SJSA1 (cell line): ENCODE data around the gene NOL7. TPM values are rescaled to one million over a fixed set of nuclear protein-coding genes. Genes with fewer than 3 reads are reported as not detected.

Experiments
- DNase-seq, 2 experiments: peaks; one replicate each; pipeline ENCODE4 v3.0.0-alpha.2; 2015 to 2020; ENCODE audit warnings: low spot score in 2 of 2, low read depth in 1 of 2
- H3K27ac ChIP-seq: fragments of 250-450 bp; sonication (Bioruptor Pico); 2 replicates; pipeline ENCODE4 v1.5.1; 2020; ENCODE audit warnings: mild to moderate bottlenecking, moderate library complexity
- H3K27me3 ChIP-seq: fragments of 250-450 bp; sonication (Bioruptor Pico); replicated peaks from 2 replicates; pipeline ENCODE4 v1.5.1; 2020; ENCODE audit warnings: mild to moderate bottlenecking, moderate library complexity
- H3K36me3 ChIP-seq: fragments of 250-450 bp; sonication (Bioruptor Pico); 2 replicates; pipeline ENCODE4 v1.5.1; 2020; ENCODE audit warnings: mild to moderate bottlenecking
- H3K4me1 ChIP-seq: fragments of 250-450 bp; sonication (Bioruptor Pico); replicated peaks from 2 replicates; pipeline ENCODE4 v1.6.1; 2021; ENCODE audit warnings: mild to moderate bottlenecking
- H3K4me3 ChIP-seq: fragments of 250-450 bp; sonication (Bioruptor Pico); 2 replicates; pipeline ENCODE4 v1.5.1; 2020; ENCODE audit warnings: mild to moderate bottlenecking
- H3K9me3 ChIP-seq: fragments of 250-450 bp; sonication (Bioruptor Pico); replicated peaks from 2 replicates; pipeline ENCODE4 v1.5.1; 2020; ENCODE audit warnings: mild to moderate bottlenecking
- total RNA-seq: library from RNA; depleted of rRNA; stranded (reverse); fragments of >200 nt; shearing (Covaris generic); gene quantifications from 2 replicates; pipeline ENCODE4 v1.2.3, GENCODE V29; 2014

The NOL7 gene
- total RNA-seq, 1 experiment from 2014 or later, result 168 TPM

DNA sequence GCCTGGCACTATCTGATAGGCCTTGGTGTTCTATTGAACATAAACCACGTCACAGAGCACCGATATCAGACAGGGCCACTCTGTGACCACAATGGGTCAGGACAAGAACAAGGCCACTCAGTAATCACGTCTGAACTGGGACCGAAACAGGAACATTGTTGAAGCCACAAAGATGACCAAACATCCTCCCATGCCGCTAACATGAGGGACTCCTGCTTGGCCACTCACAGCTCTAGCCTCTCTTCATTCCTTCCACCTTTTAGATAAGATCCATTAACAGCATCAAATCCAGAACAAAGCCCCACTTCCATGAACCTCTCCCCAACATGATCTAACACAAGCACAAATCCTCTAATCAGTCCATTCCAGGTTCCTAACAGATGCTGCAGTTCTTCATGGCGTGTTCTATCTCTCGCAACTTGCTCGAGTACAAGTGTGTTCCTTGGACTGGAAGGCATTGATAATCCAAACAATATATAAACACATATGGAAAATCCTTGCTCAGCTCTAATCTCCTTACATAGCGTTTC lies 33.4 kb upstream of the NOL7 start:
- Histone ChIP-seq H3K4me3 (no peak overlapping the region), H3K36me3 (no peaks in the 10 kb centered on the region), H3K27ac (no peak overlapping the region), H3K27me3 (no peaks in the 10 kb centered on the region), H3K4me1 (no peaks in the 10 kb centered on the region), H3K9me3 (no peaks in the 10 kb centered on the region)
- DNase-seq, result no peak

GRCh38 chr6:13586603-13587542 lies 28.3 kb upstream of the NOL7 start:
- Histone ChIP-seq H3K9me3 (no peaks in the 10 kb centered on the region), H3K4me1 (no peaks in the 10 kb centered on the region), H3K36me3 (no peaks in the 10 kb centered on the region), H3K4me3 (no peak overlapping the region), H3K27ac (no peak overlapping the region), H3K27me3 (no peaks in the 10 kb centered on the region)
- no peak for DNase-seq

DNA sequence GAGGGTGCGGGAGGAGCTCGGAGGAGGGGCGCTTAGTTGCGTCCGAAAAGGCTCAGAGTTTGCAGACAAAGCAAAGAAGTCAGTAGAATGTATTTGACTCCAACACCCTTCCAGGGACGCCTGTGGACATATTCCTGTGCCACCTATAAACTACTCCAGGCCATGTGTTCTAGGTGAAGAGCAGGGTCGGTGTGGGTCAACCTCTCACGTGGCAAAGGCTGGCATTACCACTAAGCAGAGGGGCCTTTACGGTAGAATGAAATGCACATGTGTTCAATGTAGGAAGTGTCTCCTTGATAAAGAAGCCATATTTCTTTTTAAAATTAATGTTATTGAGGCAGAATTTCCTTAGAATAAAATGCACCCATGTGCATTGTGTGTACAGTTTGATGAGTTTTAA lies 25.3 kb upstream of the NOL7 start:
- no peak for DNase-seq
- Histone ChIP-seq H3K36me3 (no peaks in the 10 kb centered on the region), H3K27ac (no peak overlapping the region), H3K4me1 (no peaks in the 10 kb centered on the region), H3K9me3 (no peaks in the 10 kb centered on the region), H3K27me3 (no peaks in the 10 kb centered on the region), H3K4me3 (no peak overlapping the region)

DNA sequence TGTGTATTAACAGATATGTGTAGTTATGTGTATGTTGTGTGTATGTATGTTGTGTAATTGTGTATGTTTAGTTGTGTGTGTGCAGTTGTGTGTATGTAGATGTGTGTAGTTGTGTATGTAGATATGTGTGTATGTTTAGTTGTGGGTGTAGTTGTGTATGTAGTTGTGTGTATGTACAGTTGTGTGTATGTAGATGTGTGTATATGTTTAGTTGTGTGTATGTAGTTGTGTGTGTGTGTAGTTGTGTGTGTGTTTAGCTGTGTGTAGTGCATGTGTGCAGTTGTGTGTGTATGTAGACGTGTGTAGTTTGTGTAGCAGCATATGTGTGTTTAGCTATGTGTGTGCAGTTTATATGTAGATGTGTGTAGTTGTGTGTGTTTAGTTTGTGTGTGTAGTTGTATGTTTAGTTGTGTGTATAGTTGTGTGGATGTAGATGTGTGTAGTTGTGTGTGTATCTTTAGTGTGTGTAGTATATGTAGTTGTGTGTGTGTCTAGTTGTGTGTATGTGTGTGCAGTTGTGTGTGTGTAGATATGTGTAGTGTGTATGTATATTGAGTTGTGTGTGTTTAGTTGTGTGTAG lies 24.5 kb upstream of the NOL7 start:
- Histone ChIP-seq H3K36me3 (no peaks in the 10 kb centered on the region), H3K4me1 (no peaks in the 10 kb centered on the region), H3K9me3 (no peaks in the 10 kb centered on the region), H3K4me3 (no peak overlapping the region), H3K27ac (no peak overlapping the region), H3K27me3 (no peaks in the 10 kb centered on the region)
- DNase-seq, result no peak

- Histone ChIP-seq H3K4me1 (no peaks in the 10 kb centered on the region), H3K9me3 (no peaks in the 10 kb centered on the region), H3K27ac (no peak overlapping the region), H3K27me3 (no peaks in the 10 kb centered on the region), H3K4me3 (no peak overlapping the region), H3K36me3 (no peaks in the 10 kb centered on the region)
- DNase-seq, result no peak
These were observed 23.8 kb upstream of the NOL7 start for GRCh38 chr6:13591205-13591921.

DNA sequence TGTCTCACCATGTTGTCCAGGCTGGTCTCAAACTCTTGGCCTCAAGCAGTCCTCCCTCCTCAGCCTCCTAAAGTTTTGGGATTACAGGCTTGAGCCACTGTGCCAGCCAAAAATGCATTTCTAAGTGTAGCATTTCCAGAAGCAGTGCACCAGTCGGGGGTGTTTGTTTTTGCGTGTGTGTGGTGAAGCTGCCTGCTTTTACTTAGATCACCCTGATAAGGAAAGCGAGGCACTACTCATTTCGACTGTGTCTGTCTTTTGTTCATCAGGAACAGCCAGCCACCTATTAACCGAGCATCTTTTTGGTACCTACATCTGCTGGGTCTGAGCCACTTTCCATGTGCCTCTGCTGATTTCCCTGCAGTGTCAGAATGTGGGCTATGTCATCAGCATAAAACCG lies 22.0 kb upstream of the NOL7 start:
- Histone ChIP-seq H3K4me1 (no peaks in the 10 kb centered on the region), H3K9me3 (no peaks in the 10 kb centered on the region), H3K27me3 (no peaks in the 10 kb centered on the region), H3K27ac (no peak overlapping the region), H3K36me3 (no peaks in the 10 kb centered on the region), H3K4me3 (no peak overlapping the region)
- DNase-seq, result no peak

DNA sequence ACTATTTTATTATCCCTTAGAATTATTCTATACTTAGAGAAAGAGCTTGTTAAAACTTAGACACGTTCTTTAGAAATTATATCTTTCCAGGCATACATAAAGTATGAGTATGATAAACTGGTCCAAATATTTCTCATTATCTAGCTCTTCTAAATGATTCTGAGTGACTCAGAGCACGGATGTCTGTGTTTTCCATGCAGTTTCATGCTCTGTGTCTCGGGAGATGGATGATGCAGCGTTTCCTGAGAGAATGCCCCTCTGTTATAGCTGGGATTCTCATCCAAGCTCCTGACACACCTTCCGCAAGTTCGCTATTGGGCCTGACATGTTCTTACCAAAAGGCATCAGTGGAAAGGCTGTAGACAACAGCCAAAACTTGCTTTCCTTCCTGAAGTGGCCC lies 21.4 kb upstream of the NOL7 start:
- Histone ChIP-seq H3K9me3 (no peaks in the 10 kb centered on the region), H3K36me3 (no peaks in the 10 kb centered on the region), H3K27ac (no peak overlapping the region), H3K4me1 (no peaks in the 10 kb centered on the region), H3K4me3 (no peak overlapping the region), H3K27me3 (no peaks in the 10 kb centered on the region)
- DNase-seq, result no peak

DNA sequence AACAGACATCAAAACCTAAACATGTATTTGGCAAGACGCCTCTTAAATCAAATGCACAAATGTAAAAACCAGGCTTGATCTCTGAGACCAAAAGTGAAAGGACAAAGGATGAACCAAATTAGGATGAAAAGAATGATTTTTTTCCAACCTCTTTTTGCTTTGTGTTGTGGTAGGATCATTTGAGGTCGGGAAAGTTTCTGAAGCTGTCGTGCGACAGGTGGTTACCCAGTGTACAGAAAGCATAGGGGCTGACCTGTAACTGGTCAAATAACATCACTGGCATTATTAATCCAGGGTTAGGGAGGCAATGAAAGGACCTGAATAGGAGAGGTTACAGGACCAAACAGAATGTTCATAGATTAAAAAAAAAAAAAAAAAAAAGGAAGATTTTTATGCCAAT lies 18.1 kb upstream of the NOL7 start:
- no peaks in the 10 kb centered on the region for H3K27me3 ChIP-seq
- H3K36me3 ChIP-seq, result peaks cover 3% of the 10 kb centered on the region; the same call in 1 of the 2 replicates
- no peak overlapping the region for H3K27ac ChIP-seq
- H3K4me3 ChIP-seq, result no peak overlapping the region
- DNase-seq, result no peak
- H3K9me3 ChIP-seq, result no peaks in the 10 kb centered on the region
- H3K4me1 ChIP-seq, result no peaks in the 10 kb centered on the region

- Histone ChIP-seq H3K4me3 (no peak overlapping the region), H3K4me1 (no peaks in the 10 kb centered on the region), H3K27ac (no peak overlapping the region), H3K27me3 (no peaks in the 10 kb centered on the region), H3K36me3 (peaks cover 3% of the 10 kb centered on the region; the same call in 1 of the 2 replicates), H3K9me3 (no peaks in the 10 kb centered on the region)
- DNase-seq, result no peak
These were observed 15.1 kb upstream of the NOL7 start for GRCh38 chr6:13600036-13600435.

GRCh38 chr6:13604135-13604534 lies 11.0 kb upstream of the NOL7 start:
- H3K27ac ChIP-seq, result no peak overlapping the region
- H3K4me3 ChIP-seq, result no peak overlapping the region
- DNase-seq, result no peak
- H3K36me3 ChIP-seq, result peaks cover 3% of the 10 kb centered on the region; the same call in 1 of the 2 replicates
- no peaks in the 10 kb centered on the region for H3K27me3 ChIP-seq
- no peaks in the 10 kb centered on the region for H3K9me3 ChIP-seq
- H3K4me1 ChIP-seq, result no peaks in the 10 kb centered on the region

- Histone ChIP-seq H3K4me3 (no peak overlapping the region), H3K27ac (no peak overlapping the region), H3K9me3 (no peaks in the 10 kb centered on the region), H3K4me1 (no peaks in the 10 kb centered on the region), H3K36me3 (peaks cover 3% of the 10 kb centered on the region; the same call in 1 of the 2 replicates), H3K27me3 (no peaks in the 10 kb centered on the region)
- DNase-seq, result no peak
These were observed 10.4 kb upstream of the NOL7 start for GRCh38 chr6:13604546-13605416.

DNA sequence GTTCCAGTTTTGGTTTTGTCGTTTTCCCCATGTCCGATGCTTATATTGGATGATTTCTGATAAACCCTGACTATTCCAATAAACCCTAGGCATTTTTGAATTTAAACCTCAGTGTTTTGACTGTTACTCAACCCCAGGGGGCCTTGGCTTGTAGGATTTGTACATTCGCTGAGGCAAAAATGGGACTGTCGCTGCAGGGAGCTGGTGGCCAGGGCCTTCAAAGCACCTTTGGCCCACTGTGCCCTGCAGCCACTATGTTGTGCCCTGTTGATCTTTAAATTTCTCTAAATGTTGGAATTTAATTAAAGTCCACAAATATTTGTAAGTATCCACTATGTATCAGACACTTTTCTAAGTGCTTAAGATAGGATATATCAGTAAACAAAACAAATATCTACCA lies 9.5 kb upstream of the NOL7 start:
- no peaks in the 10 kb centered on the region for H3K4me1 ChIP-seq
- DNase-seq, result no peak
- H3K36me3 ChIP-seq, result peaks cover 3% of the 10 kb centered on the region; the same call in 1 of the 2 replicates
- no peaks in the 10 kb centered on the region for H3K27me3 ChIP-seq
- H3K9me3 ChIP-seq, result no peaks in the 10 kb centered on the region
- H3K4me3 ChIP-seq, result no peak overlapping the region
- no peak overlapping the region for H3K27ac ChIP-seq

DNA sequence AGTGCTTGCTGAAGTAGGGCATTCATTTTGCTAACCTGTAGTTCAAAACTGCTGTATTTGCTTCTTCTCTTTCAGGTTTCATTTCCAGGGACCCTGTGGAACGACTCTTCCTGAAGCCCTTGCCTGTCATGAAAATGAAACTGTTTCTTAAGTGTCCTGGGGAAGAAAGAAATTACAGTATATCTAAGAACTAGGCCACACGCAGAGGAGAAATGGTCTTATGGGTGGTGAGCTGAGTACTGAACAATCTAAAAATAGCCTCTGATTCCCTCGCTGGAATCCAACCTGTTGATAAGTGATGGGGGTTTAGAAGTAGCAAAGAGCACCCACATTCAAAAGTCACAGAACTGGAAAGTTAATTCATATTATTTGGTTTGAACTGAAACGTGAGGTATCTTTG lies 3.4 kb upstream of the NOL7 start:
- H3K27me3 ChIP-seq, result no peaks in the 10 kb centered on the region
- H3K9me3 ChIP-seq, result no peaks in the 10 kb centered on the region
- peak in 1 of 2 experiments; percentile 32 for DNase-seq
- peaks cover 10% of the 10 kb centered on the region for H3K36me3 ChIP-seq
- 0 out of 2 replicates have a peak overlapping the region, but pooled peaks have one; percentile 17 for H3K27ac ChIP-seq
- no peak overlapping the region for H3K4me3 ChIP-seq
- H3K4me1 ChIP-seq, result peaks cover 16% of the 10 kb centered on the region
